Measurements from ENCODE around the gene TLE5. TPM values are rescaled to one million over a fixed set of nuclear protein-coding genes. Genes with fewer than 3 reads are reported as not detected.

TLE5 gene
- polyA plus RNA-seq, 1 donor (not counting 4 experiments of a cell fraction or from before 2014, with no cell fraction given), result 249 TPM

GRCh38 chr19:3108775-3109174, 46.5 kb upstream of the TLE5 start:
- Histone ChIP-seq H3K4me2 (ENCODE audit: control insufficient read depth, extremely low read depth, insufficient read depth, low read depth, low read length) (no peak overlapping the region), H3K27ac (ENCODE audit: control insufficient read depth, insufficient read depth, low read length) (no peak overlapping the region), H3K9me3 (ENCODE audit: control insufficient read depth, low read depth, low read length) (no peaks in the 10 kb centered on the region), H4K20me1 (ENCODE audit: control insufficient read depth, extremely low read depth, insufficient read depth, low read length) (peaks cover 18% of the 10 kb centered on the region), H3K9ac (ENCODE audit: control insufficient read depth, extremely low read depth, insufficient read depth, low read length) (no peak overlapping the region), H3K36me3 (ENCODE audit: control insufficient read depth in 2 of 2, extremely low read depth in 1 of 2, insufficient read depth in 2 of 2, low read length in 2 of 2) (peaks cover 4 to 17% of the 10 kb centered on the region in 2 experiments), H3K9me1 (ENCODE audit: control insufficient read depth, extremely low read depth, insufficient read depth, low read length) (no peaks in the 10 kb centered on the region), H3K79me2 (ENCODE audit: control insufficient read depth, insufficient read depth, low read length) (peaks cover 86% of the 10 kb centered on the region), H2AFZ (ENCODE audit: control insufficient read depth, low read length) (no peak overlapping the region), H3K27me3 (ENCODE audit: control insufficient read depth, extremely low read depth, insufficient read depth, low read length) (no peaks in the 10 kb centered on the region), H3K4me1 (ENCODE audit: control insufficient read depth, extremely low read depth, insufficient read depth, low read length) (no peaks in the 10 kb centered on the region), H3K4me3 (ENCODE audit: control insufficient read depth in 2 of 3, extremely low read depth in 1 of 3, insufficient read depth in 2 of 3, low read depth in 1 of 3, low read length in 3 of 3) (no peak overlapping the region)
- no peak for DNase-seq (ENCODE audit: low read depth, low spot score)
- dilution Hi-C loops (cut with MboI; ENCODE audit: extremely low pct_ligation_motif_present, low sequenced_read_pairs), result no loop called here
- peak; percentile 48 for FAIRE-seq
- TF ChIP-seq CTCF (optimal IDR thresholded peaks at IDR 0.05 in 1 of 3, IDR thresholded peaks at IDR 0.05 in 1 of 3, conservative IDR thresholded peaks at IDR 0.05 in 1 of 3; ENCODE audit: extremely low read depth in 1 of 3, insufficient read depth in 2 of 3, low read length in 3 of 3) (peak; percentile 89 to 94 (median 89)), EZH2 (IDR thresholded peaks at IDR 0.05; ENCODE audit: low read length) (no peak)

- no peak for FAIRE-seq
- peaks cover 18% of the 10 kb centered on the region for H4K20me1 ChIP-seq (ENCODE audit: control insufficient read depth, extremely low read depth, insufficient read depth, low read length)
- H2AFZ ChIP-seq (ENCODE audit: control insufficient read depth, low read length), result no peak overlapping the region
Measured at GRCh38 chr19:3107658-3108057, 45.4 kb upstream of the TLE5 start.

More at GRCh38 chr19:3107658-3108057, 45.4 kb upstream of the TLE5 start:
- H3K36me3 ChIP-seq (ENCODE audit: control insufficient read depth in 2 of 2, extremely low read depth in 1 of 2, insufficient read depth in 2 of 2, low read length in 2 of 2), result peaks cover 4 to 17% of the 10 kb centered on the region in 2 experiments
- no peak for DNase-seq (ENCODE audit: low read depth, low spot score)
- H3K27ac ChIP-seq (ENCODE audit: control insufficient read depth, insufficient read depth, low read length), result no peak overlapping the region
- no peak for TF ChIP-seq CTCF (optimal IDR thresholded peaks at IDR 0.05 in 1 of 3, IDR thresholded peaks at IDR 0.05 in 1 of 3, conservative IDR thresholded peaks at IDR 0.05 in 1 of 3; ENCODE audit: extremely low read depth in 1 of 3, insufficient read depth in 2 of 3, low read length in 3 of 3)
- TF ChIP-seq EZH2 (IDR thresholded peaks at IDR 0.05; ENCODE audit: low read length), result no peak
- no peaks in the 10 kb centered on the region for H3K9me3 ChIP-seq (ENCODE audit: control insufficient read depth, low read depth, low read length)
- H3K4me2 ChIP-seq (ENCODE audit: control insufficient read depth, extremely low read depth, insufficient read depth, low read depth, low read length), result no peak overlapping the region
- H3K4me3 ChIP-seq (ENCODE audit: control insufficient read depth in 2 of 3, extremely low read depth in 1 of 3, insufficient read depth in 2 of 3, low read depth in 1 of 3, low read length in 3 of 3), result no peak overlapping the region
- no peaks in the 10 kb centered on the region for H3K27me3 ChIP-seq (ENCODE audit: control insufficient read depth, extremely low read depth, insufficient read depth, low read length)
- H3K4me1 ChIP-seq (ENCODE audit: control insufficient read depth, extremely low read depth, insufficient read depth, low read length), result no peaks in the 10 kb centered on the region
- no peak overlapping the region for H3K9ac ChIP-seq (ENCODE audit: control insufficient read depth, extremely low read depth, insufficient read depth, low read length)
- no peaks in the 10 kb centered on the region for H3K9me1 ChIP-seq (ENCODE audit: control insufficient read depth, extremely low read depth, insufficient read depth, low read length)
- dilution Hi-C loops (cut with MboI; ENCODE audit: extremely low pct_ligation_motif_present, low sequenced_read_pairs), result no loop called here
- peaks cover 89% of the 10 kb centered on the region for H3K79me2 ChIP-seq (ENCODE audit: control insufficient read depth, insufficient read depth, low read length)

All from keratinocyte (primary cell).